Effector memory CD4-positive, alpha-beta T cell (primary cell): ENCODE measurements around the gene NTSR1.

Source experiments
- DNase-seq, 3 donors: peaks; one replicate each; pipeline ENCODE4 v3.0.0-alpha.2; 2020
- H3K27ac ChIP-seq: 2 replicates; pipeline ENCODE4 v1.7.0; 2013; ENCODE audit warnings: mild to moderate bottlenecking, low read length, moderate library complexity; ENCODE audit not compliant: insufficient read depth, poor library complexity, severe bottlenecking
- H3K27me3 ChIP-seq: replicated peaks from 2 replicates; pipeline ENCODE4 v1.7.0; 2013; ENCODE audit warnings: mild to moderate bottlenecking, low read length; ENCODE audit not compliant: insufficient read depth, control insufficient read depth, poor library complexity, severe bottlenecking
- H3K36me3 ChIP-seq: 2 replicates; pipeline ENCODE4 v1.7.0; 2013; ENCODE audit warnings: mild to moderate bottlenecking, low read length, moderate library complexity; ENCODE audit not compliant: control insufficient read depth, insufficient read depth
- H3K4me1 ChIP-seq: 2 replicates; pipeline ENCODE4 v1.7.0; 2013; ENCODE audit warnings: low read length, mild to moderate bottlenecking; ENCODE audit not compliant: control insufficient read depth, insufficient read depth, poor library complexity, severe bottlenecking
- H3K4me3 ChIP-seq: 2 replicates; pipeline ENCODE4 v1.7.0; 2013; ENCODE audit warnings: low read length, low read depth, mild to moderate bottlenecking; ENCODE audit not compliant: insufficient read depth, poor library complexity, severe bottlenecking
- H3K9me3 ChIP-seq: 2 replicates; pipeline ENCODE4 v1.7.0; 2013; ENCODE audit warnings: mild to moderate bottlenecking, low read length, moderate library complexity; ENCODE audit not compliant: control insufficient read depth

Gene NTSR1

GRCh38 chr20:62775206-62775605 is 66.6 kb downstream of the NTSR1 start:
- Histone ChIP-seq H3K36me3 (no peaks in the 10 kb centered on the region), H3K27me3 (no peaks in the 10 kb centered on the region), H3K4me3 (no peak overlapping the region), H3K27ac (no peak overlapping the region), H3K4me1 (peaks cover 37% of the 10 kb centered on the region), H3K9me3 (no peaks in the 10 kb centered on the region)
- DNase-seq: no peak

DNA sequence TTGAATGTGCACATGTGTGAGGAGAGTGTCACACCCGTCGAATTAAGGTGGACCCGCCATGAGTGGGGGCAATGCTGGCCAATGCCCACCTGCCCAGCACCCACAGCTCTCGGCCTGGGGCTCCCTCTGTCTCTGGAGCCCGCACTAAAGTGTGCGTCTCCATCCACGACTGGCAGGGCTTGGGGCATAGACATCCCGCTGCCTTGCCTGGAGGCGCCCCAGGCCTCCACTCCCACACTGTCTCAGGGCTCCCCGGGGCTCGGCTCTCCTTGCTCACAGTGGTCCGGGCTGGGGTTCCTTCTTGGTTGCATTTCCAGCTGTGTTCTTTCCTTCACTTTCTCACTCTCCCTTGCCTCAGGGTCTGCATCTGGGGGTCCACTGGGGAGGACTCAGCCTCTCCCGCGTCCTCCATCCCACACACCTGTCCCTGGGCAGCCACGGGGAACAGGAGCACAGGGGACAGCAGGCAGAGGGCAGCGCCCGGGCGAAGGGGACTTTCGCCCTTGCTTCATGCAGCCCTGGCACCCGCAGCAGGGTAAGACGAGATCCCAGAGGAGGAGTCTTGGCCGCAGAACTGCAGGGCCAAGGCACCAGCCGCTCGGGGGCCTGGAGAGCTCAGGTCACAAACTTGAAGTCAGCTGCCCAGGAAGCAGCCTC is 67.5 kb downstream of the NTSR1 start:
- Histone ChIP-seq H3K4me1 (peaks cover 37% of the 10 kb centered on the region), H3K36me3 (no peaks in the 10 kb centered on the region), H3K27me3 (no peaks in the 10 kb centered on the region), H3K4me3 (peak overlapping the region; percentile 39), H3K27ac (peak overlapping the region; percentile 56), H3K9me3 (no peaks in the 10 kb centered on the region)
- no peak for DNase-seq

GRCh38 chr20:62776692-62777527 is 68.3 kb downstream of the NTSR1 start:
- Histone ChIP-seq H3K27me3 (no peaks in the 10 kb centered on the region), H3K36me3 (no peaks in the 10 kb centered on the region), H3K27ac (peak overlapping the region; percentile 56), H3K9me3 (no peaks in the 10 kb centered on the region), H3K4me1 (peaks cover 37% of the 10 kb centered on the region), H3K4me3 (peak overlapping the region; percentile 39)
- peak; percentile 14 to 34 (median 26) for DNase-seq

- H3K27me3 ChIP-seq: no peaks in the 10 kb centered on the region
- no peaks in the 10 kb centered on the region for H3K36me3 ChIP-seq
- H3K9me3 ChIP-seq: no peaks in the 10 kb centered on the region
- H3K4me1 ChIP-seq: peaks cover 37% of the 10 kb centered on the region
- no peak overlapping the region for H3K4me3 ChIP-seq
- no peak overlapping the region for H3K27ac ChIP-seq
- no peak for DNase-seq
These were observed 68.8 kb downstream of the NTSR1 start for GRCh38 chr20:62777528-62777830.

DNA sequence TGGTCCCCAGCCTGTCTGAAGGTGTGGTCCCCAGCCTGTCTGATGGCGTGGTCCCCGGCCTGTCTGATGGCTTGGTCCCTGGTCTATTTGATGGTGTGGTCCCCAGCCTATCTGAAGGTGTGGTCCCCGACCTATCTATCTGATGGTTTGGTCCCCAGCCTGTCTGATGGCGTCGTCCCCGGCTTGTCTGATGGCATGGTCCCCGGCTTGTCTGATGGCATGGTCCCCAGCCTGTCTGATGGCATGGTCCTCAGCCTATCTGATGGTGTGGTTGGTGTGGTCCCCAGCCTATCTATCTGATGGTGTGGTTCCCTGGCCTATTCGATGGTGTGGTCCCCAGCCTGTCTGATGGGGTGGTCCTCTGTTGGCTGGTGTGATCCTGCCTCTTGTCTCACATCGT is 69.4 kb downstream of the NTSR1 start:
- no peaks in the 10 kb centered on the region for H3K9me3 ChIP-seq
- H3K36me3 ChIP-seq: no peaks in the 10 kb centered on the region
- H3K27ac ChIP-seq: no peak overlapping the region
- DNase-seq: no peak
- peaks cover 37% of the 10 kb centered on the region for H3K4me1 ChIP-seq
- H3K4me3 ChIP-seq: no peak overlapping the region
- H3K27me3 ChIP-seq: no peaks in the 10 kb centered on the region

DNA sequence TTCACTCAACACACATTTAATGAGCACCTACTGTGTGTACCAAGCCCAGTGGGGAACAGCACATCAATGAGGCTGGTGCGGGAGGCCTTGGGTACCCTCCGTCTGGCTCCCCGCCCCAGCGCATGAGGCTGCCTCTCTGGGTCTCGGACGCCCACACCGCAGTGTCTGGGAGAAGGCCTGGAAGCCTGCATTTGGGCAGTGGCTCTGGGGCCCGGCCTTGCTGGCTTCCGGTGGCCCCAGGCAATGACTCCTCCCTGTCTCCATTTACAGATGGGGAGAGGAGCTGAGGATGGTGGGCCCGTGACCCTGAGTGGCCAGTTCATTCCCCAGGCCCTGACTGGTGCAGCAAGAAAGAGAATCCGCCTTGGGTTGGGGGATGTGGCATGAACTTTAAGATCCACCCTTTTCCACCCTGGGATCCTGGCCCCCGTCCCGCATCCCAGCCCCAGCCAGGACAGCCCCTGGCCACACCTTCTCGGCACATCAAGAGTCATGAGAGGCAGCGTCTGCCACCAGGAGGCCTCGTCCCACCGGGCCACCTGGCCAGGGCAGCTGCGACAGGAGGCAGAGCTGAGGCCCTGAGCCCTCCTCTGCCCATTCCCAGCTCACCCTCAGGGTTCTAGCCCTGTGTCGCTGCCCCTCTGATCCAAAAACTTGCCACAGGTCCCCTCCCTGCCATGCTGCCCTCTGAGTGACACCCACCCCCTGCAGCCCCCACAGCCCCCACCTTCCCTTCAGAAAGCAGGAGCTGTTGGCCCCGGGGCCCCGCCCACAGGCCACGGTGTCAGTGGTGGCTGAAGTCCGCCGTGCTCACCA is 70.2 kb downstream of the NTSR1 start:
- no peaks in the 10 kb centered on the region for H3K27me3 ChIP-seq

GRCh38 chr20:62779417-62779685 is 70.7 kb downstream of the NTSR1 start:
- no peaks in the 10 kb centered on the region for H3K9me3 ChIP-seq
- H3K27ac ChIP-seq: no peak overlapping the region
- no peaks in the 10 kb centered on the region for H3K36me3 ChIP-seq
- no peak overlapping the region for H3K4me3 ChIP-seq
- no peak for DNase-seq
- no peaks in the 10 kb centered on the region for H3K27me3 ChIP-seq
- H3K4me1 ChIP-seq: peaks cover 32% of the 10 kb centered on the region

More for the DNA sequence above, 70.2 kb downstream of the NTSR1 start:
- no peak for DNase-seq
- no peaks in the 10 kb centered on the region for H3K36me3 ChIP-seq
- no peaks in the 10 kb centered on the region for H3K9me3 ChIP-seq
- H3K4me3 ChIP-seq: no peak overlapping the region
- H3K27ac ChIP-seq: no peak overlapping the region
- H3K4me1 ChIP-seq: peaks cover 37% of the 10 kb centered on the region

GRCh38 chr20:62780204-62780603 is 71.6 kb downstream of the NTSR1 start:
- no peak for DNase-seq
- Histone ChIP-seq H3K9me3 (no peaks in the 10 kb centered on the region), H3K36me3 (no peaks in the 10 kb centered on the region), H3K27ac (no peak overlapping the region), H3K4me3 (no peak overlapping the region), H3K27me3 (no peaks in the 10 kb centered on the region), H3K4me1 (peaks cover 23% of the 10 kb centered on the region)

DNA sequence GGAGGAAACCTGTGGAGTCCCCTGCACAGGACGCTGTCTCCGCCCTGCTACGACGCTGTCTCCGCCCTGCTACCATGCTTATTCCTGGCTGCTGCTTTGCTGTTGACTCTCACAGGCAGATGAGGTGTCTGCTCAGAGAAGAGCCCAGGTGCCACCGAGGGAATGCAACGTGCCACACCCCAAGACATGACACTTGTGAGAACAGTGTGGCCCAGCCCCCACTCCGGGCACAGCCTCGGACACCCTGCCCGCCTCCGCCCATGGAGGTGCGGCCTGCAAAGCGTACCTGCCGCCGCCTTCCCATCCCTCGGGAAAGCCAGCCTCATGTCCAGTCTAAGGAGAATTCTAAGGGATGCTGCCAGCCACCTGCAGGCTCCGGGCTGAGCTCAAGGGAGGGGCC is 72.1 kb downstream of the NTSR1 start:
- no peak for DNase-seq
- Histone ChIP-seq H3K4me3 (no peak overlapping the region), H3K36me3 (no peaks in the 10 kb centered on the region), H3K4me1 (peaks cover 18% of the 10 kb centered on the region), H3K9me3 (no peaks in the 10 kb centered on the region), H3K27ac (no peak overlapping the region), H3K27me3 (no peaks in the 10 kb centered on the region)
